GM12872 (cell line): Measurements from ENCODE around the gene LCE2A.

Source experiments
- CTCF ChIP-seq: IDR thresholded peaks from 3 replicates; pipeline ENCODE4 v1.5.1; 2011; ENCODE audit warnings: low read depth, mild to moderate bottlenecking, low read length, moderate library complexity; ENCODE audit not compliant: insufficient read depth

Gene LCE2A, protein sequence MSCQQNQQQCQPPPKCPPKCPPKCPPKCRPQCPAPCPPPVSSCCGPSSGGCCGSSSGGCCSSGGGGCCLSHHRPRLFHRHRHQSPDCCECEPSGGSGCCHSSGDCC

GRCh38 chr1:152697701-152698600 is at the start of gene LCE2A:
TSS of gene LCE2A (plus strand) at chr1:152698345. CDS start at chr1:152698902, 557 bp downstream.
- TF ChIP-seq CTCF, result no peak

DNA sequence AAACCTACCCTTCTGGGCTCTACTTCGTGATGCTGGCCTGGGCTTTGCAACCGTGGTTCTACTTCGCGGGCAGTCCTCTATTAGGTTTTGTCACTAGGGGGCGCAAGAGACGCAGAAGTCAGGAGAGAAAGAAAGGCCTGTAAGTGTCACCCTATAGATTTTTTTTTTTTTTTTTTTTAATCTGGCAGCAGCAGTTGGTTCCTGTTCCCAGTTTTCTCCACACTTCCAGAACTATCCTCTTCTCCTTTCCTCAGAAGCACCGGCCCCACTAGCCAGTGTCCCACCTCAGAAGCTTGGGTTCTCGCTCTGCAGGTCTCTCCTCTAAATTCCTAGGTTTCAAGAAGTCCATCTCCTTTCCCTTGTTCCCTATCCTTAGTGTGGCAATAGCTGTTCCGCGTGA is 44.0 kb upstream of the LCE2A start:
- TF ChIP-seq CTCF, result peak; percentile 83

DNA sequence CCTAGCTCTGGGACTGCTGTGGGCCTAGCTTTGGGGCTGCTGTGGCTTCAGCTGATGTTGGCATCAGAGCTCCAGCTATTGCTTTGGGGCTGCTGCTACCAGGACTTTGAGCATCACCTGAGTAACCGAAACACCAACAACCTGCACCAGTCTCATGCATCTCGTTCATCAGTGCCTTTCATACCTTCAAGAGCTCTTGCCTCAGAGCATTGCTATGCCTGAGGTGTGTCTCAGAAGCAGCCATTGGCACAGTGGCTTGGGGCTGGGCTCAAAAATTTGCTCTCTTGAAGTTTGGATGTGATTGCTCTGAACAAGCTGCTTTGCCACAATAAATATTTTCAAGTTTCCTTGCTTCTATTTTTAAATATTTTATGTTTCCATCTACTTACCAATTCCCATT is 41.7 kb upstream of the LCE2A start:
- no peak for TF ChIP-seq CTCF

DNA sequence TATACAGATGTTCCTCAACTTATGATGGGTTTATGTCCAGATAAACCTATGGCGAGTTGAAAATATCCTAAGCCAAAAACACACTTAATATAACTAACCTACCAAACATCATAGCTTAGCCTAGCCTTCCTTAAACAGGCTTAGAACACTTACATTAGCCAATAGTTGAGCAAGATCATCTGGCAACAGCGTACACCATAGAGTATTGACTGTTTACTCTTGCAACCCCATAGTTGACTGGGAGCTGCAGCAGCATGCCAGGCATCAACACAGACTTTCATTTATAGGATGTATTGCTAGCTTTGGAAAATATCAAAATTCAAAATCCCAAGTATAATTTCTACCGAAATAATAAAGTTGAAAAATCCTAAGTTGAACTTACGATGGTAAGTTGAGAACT is 40.5 kb upstream of the LCE2A start:
- no peak for TF ChIP-seq CTCF

- TF ChIP-seq CTCF, result no peak
These were observed 39.5 kb upstream of the LCE2A start for GRCh38 chr1:152658649-152659048.

DNA sequence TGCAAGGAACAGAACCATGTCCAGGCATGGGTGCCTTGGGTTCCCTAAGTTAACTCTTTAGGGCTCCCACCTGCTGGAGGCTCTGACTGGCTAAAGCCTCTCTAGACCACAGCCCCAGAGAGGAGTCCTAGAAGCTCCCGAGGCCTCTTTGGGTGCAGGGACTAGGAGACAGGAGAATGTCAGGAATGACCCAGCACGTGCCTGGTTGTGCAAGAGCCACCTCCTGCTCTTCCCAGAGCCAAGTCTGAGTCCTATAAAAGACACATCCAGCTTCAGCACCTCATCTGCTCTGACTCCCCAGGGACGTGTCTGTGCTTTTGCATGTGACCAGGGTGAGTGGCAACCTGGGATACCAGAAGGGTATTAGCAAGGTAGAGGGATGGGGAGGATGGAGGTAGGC is 35.0 kb upstream of the LCE2A start, which contains the start of gene LCE2D:
Gene LCE2D, plus strand, starts transcription at position 283 of the 400 bp plus-strand sequence. CDS start 726 bp downstream, outside the sequence.
- TF ChIP-seq CTCF, result no peak

DNA sequence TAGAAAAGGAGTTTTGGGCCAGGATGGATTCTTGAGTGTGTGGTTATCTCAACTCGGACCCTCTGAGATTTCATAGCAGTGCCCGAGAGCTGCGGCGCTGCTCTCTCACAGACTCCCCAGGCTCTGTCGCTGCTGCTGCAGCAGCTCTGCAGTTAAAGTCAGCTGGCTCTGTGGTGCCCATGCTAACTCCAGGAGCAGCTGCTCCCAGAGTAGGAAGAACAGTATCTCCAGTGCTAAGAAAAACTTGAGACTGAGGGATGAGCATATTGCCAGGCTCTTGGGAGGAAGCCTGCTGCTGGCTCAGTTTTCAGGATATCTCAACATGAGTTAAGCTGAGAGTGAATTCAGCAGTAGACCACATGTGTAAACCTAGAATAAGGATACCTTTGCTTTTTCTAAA is 30.5 kb upstream of the LCE2A start:
- TF ChIP-seq CTCF, result no peak
